ENCODE measurements around the gene CEACAM1. TPM values are rescaled to one million over a fixed set of nuclear protein-coding genes. Genes with fewer than 3 reads are reported as not detected.

Gene CEACAM1
- total and polyA plus RNA-seq, 2 of the 13 experiments (the other 11 are each of a cell fraction or from before 2014, with no cell fraction given), result 13.5 to 332 TPM

DNA sequence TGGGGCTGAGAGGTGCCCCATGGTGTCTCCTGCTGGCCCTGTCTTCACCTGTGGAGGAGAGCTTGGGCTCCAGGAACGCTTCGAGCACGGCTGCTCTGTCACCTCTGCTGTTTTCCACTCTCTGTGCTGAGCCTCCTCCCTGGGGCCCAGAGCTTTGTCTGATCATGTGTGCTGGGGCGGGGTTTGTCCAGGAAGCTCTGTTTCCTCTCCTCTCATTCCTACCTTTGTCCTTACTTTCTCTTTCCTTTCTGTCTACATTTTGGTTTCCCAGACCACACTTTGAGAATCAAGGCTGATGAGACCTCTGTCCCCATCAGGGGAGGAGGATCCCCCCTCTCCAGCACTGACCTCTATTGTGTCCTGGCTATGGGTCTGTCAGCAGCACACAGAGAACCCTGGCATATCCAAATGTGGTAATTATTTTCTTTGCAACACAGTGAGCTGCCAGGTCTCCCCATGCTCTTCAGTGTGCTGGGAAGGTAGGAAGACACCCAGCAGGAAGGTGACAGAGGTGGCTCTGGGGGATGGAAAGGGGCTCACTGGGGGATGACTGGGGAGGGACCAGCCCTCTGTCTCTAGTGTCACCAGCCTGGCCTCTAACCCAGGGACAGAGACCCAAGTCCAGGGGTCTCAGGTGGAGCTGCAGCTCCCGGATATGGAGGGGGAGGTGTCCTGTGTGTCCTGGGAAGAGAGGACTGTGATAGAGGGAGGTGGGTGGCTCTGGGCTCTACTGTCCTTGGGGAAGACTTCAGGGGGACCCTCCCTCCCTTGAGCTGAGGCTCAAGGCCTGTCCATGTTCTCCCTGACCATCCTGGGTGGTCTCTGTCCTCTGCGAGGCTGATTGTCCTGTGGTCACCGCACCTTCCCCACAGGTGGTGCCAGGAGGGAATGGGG is at the start of gene CEACAM1 (continued):
- TF ChIP-seq, protein P1, sequence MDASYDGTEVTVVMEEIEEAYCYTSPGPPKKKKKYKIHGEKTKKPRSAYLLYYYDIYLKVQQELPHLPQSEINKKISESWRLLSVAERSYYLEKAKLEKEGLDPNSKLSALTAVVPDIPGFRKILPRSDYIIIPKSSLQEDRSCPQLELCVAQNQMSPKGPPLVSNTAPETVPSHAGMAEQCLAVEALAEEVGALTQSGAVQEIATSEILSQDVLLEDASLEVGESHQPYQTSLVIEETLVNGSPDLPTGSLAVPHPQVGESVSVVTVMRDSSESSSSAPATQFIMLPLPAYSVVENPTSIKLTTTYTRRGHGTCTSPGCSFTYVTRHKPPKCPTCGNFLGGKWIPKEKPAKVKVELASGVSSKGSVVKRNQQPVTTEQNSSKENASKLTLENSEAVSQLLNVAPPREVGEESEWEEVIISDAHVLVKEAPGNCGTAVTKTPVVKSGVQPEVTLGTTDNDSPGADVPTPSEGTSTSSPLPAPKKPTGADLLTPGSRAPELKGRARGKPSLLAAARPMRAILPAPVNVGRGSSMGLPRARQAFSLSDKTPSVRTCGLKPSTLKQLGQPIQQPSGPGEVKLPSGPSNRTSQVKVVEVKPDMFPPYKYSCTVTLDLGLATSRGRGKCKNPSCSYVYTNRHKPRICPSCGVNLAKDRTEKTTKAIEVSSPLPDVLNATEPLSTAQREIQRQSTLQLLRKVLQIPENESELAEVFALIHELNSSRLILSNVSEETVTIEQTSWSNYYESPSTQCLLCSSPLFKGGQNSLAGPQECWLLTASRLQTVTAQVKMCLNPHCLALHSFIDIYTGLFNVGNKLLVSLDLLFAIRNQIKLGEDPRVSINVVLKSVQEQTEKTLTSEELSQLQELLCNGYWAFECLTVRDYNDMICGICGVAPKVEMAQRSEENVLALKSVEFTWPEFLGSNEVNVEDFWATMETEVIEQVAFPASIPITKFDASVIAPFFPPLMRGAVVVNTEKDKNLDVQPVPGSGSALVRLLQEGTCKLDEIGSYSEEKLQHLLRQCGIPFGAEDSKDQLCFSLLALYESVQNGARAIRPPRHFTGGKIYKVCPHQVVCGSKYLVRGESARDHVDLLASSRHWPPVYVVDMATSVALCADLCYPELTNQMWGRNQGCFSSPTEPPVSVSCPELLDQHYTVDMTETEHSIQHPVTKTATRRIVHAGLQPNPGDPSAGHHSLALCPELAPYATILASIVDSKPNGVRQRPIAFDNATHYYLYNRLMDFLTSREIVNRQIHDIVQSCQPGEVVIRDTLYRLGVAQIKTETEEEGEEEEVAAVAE (CRISPR knock-in tag; IDR thresholded peaks at IDR 0.05; ENCODE audit: borderline replicate concordance), result 0 out of 2 replicates have a peak, but pooled peaks have one; percentile 36
- TF ChIP-seq, protein P2, sequence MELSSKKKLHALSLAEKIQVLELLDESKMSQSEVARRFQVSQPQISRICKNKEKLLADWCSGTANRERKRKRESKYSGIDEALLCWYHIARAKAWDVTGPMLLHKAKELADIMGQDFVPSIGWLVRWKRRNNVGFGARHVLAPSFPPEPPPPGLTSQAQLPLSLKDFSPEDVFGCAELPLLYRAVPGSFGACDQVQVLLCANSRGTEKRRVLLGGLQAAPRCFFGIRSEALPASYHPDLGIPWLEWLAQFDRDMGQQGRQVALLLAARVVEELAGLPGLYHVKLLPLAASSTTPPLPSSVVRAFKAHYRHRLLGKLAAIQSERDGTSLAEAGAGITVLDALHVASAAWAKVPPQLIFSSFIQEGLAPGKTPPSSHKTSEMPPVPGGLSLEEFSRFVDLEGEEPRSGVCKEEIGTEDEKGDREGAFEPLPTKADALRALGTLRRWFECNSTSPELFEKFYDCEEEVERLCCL (CRISPR knock-in tag; IDR thresholded peaks at IDR 0.05; ENCODE audit: borderline replicate concordance), result no peak
- peak; percentile 69; the same call in 1 of the 2 replicates for TF ChIP-seq MEF2D (CRISPR knock-in tag; IDR thresholded peaks at IDR 0.05)
- TF ChIP-seq, protein P3, sequence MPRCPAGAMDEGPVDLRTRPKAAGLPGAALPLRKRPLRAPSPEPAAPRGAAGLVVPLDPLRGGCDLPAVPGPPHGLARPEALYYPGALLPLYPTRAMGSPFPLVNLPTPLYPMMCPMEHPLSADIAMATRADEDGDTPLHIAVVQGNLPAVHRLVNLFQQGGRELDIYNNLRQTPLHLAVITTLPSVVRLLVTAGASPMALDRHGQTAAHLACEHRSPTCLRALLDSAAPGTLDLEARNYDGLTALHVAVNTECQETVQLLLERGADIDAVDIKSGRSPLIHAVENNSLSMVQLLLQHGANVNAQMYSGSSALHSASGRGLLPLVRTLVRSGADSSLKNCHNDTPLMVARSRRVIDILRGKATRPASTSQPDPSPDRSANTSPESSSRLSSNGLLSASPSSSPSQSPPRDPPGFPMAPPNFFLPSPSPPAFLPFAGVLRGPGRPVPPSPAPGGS (CRISPR knock-in tag; IDR thresholded peaks at IDR 0.05), result peak; percentile 20; the same call in 1 of the 2 replicates
- TF ChIP-seq, protein P4, sequence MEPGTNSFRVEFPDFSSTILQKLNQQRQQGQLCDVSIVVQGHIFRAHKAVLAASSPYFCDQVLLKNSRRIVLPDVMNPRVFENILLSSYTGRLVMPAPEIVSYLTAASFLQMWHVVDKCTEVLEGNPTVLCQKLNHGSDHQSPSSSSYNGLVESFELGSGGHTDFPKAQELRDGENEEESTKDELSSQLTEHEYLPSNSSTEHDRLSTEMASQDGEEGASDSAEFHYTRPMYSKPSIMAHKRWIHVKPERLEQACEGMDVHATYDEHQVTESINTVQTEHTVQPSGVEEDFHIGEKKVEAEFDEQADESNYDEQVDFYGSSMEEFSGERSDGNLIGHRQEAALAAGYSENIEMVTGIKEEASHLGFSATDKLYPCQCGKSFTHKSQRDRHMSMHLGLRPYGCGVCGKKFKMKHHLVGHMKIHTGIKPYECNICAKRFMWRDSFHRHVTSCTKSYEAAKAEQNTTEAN (CRISPR knock-in tag; conservative IDR thresholded peaks at IDR 0.05), result 0 out of 2 replicates have a peak, but pooled peaks have one; percentile 32
- TF ChIP-seq TARDBP (CRISPR knock-in tag; IDR thresholded peaks at IDR 0.05), result peak; percentile 48; the same call in 1 of the 2 replicates
- peak; percentile 23; the same call in 1 of the 2 replicates for TF ChIP-seq GABPB1 (CRISPR knock-in tag; IDR thresholded peaks at IDR 0.05)
- TF ChIP-seq ONECUT2 (CRISPR knock-in tag; IDR thresholded peaks at IDR 0.05), result no peak
- TF ChIP-seq, protein P5, sequence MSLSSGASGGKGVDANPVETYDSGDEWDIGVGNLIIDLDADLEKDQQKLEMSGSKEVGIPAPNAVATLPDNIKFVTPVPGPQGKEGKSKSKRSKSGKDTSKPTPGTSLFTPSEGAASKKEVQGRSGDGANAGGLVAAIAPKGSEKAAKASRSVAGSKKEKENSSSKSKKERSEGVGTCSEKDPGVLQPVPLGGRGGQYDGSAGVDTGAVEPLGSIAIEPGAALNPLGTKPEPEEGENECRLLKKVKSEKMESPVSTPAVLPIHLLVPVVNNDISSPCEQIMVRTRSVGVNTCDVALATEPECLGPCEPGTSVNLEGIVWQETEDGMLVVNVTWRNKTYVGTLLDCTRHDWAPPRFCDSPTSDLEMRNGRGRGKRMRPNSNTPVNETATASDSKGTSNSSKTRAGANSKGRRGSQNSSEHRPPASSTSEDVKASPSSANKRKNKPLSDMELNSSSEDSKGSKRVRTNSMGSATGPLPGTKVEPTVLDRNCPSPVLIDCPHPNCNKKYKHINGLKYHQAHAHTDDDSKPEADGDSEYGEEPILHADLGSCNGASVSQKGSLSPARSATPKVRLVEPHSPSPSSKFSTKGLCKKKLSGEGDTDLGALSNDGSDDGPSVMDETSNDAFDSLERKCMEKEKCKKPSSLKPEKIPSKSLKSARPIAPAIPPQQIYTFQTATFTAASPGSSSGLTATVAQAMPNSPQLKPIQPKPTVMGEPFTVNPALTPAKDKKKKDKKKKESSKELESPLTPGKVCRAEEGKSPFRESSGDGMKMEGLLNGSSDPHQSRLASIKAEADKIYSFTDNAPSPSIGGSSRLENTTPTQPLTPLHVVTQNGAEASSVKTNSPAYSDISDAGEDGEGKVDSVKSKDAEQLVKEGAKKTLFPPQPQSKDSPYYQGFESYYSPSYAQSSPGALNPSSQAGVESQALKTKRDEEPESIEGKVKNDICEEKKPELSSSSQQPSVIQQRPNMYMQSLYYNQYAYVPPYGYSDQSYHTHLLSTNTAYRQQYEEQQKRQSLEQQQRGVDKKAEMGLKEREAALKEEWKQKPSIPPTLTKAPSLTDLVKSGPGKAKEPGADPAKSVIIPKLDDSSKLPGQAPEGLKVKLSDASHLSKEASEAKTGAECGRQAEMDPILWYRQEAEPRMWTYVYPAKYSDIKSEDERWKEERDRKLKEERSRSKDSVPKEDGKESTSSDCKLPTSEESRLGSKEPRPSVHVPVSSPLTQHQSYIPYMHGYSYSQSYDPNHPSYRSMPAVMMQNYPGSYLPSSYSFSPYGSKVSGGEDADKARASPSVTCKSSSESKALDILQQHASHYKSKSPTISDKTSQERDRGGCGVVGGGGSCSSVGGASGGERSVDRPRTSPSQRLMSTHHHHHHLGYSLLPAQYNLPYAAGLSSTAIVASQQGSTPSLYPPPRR (CRISPR knock-in tag; IDR thresholded peaks at IDR 0.05; ENCODE audit: borderline replicate concordance), result peak; percentile 34; the same call in 1 of the 2 replicates
- 0 out of 2 replicates have a peak, but pooled peaks have one; percentile 32 for TF ChIP-seq ZNF205 (CRISPR knock-in tag; IDR thresholded peaks at IDR 0.05)

Data from HepG2 (cell line).